ENCODE measurements around the gene IL23A.
A peak's percentile ranks its signal among the peaks of the same experiment; 100 is the strongest.
"Not testable (repeated sequence)": the region's sequence is repeated elsewhere in the genome, so short reads cannot be mapped to it uniquely, and the experiment has no call there.

IL23A gene

GRCh38 chr12:56330936-56331490 is 7.7 kb upstream of the IL23A start:
- DNase-seq (ENCODE audit: insufficient read length) (no peak), FAIRE-seq (no peak)
- TF ChIP-seq TAF1 (IDR thresholded peaks at IDR 0.05; ENCODE audit: borderline replicate concordance, low read depth, low read length) = no peak
- TF ChIP-seq POLR2A (IDR thresholded peaks at IDR 0.05; ENCODE audit: low read depth, low read length) = no peak
- no peak for TF ChIP-seq POLR2AphosphoS5 (IDR thresholded peaks at IDR 0.05; ENCODE audit: low read depth, low read length)

- no peak for FAIRE-seq
- DNase-seq (ENCODE audit: insufficient read length) = no peak
- no peak; the same call in 1 of the 2 replicates for TF ChIP-seq POLR2A (IDR thresholded peaks at IDR 0.05; ENCODE audit: low read depth, low read length)
- TF ChIP-seq TAF1 (IDR thresholded peaks at IDR 0.05; ENCODE audit: borderline replicate concordance, low read depth, low read length) = no peak
- TF ChIP-seq POLR2AphosphoS5 (IDR thresholded peaks at IDR 0.05; ENCODE audit: low read depth, low read length) = no peak
Observed at GRCh38 chr12:56332512-56333196, 6.0 kb upstream of the IL23A start.

- no peak for TF ChIP-seq TAF1 (IDR thresholded peaks at IDR 0.05; ENCODE audit: borderline replicate concordance, low read depth, low read length)
- TF ChIP-seq POLR2AphosphoS5 (IDR thresholded peaks at IDR 0.05; ENCODE audit: low read depth, low read length) = no peak
- no peak for TF ChIP-seq POLR2A (IDR thresholded peaks at IDR 0.05; ENCODE audit: low read depth, low read length)
- DNase-seq (ENCODE audit: insufficient read length) = no peak
- FAIRE-seq = no peak
Observed at GRCh38 chr12:56333197-56333678, 5.4 kb upstream of the IL23A start.

GRCh38 chr12:56333679-56334489 is 4.8 kb upstream of the IL23A start, which contains the start of gene PAN2:
Gene PAN2, minus strand, starts transcription at chr12:56334000. Its CDS starts 906 bp downstream, at chr12:56333094.
- DNase-seq (ENCODE audit: insufficient read length) (peak; percentile 97), FAIRE-seq (peak; percentile 91)
- TF ChIP-seq POLR2AphosphoS5 (IDR thresholded peaks at IDR 0.05; ENCODE audit: low read depth, low read length) = peak; percentile 75
- peak; percentile 86 for TF ChIP-seq POLR2A (IDR thresholded peaks at IDR 0.05; ENCODE audit: low read depth, low read length)
- peak; percentile 43; the same call in 1 of the 2 replicates for TF ChIP-seq TAF1 (IDR thresholded peaks at IDR 0.05; ENCODE audit: borderline replicate concordance, low read depth, low read length)

GRCh38 chr12:56334490-56334793 is 4.2 kb upstream of the IL23A start:
- TF ChIP-seq POLR2A (IDR thresholded peaks at IDR 0.05; ENCODE audit: low read depth, low read length) (0 out of 2 replicates have a peak, but pooled peaks have one; percentile 1), TAF1 (IDR thresholded peaks at IDR 0.05; ENCODE audit: borderline replicate concordance, low read depth, low read length) (no peak)
- no peak for FAIRE-seq
- DNase-seq (ENCODE audit: insufficient read length) = no peak

- not testable (repeated sequence) for DNase-seq (ENCODE audit: insufficient read length); FAIRE-seq
Observed at GRCh38 chr12:56335527-56335926, 3.2 kb upstream of the IL23A start.

GRCh38 chr12:56336361-56337167 is 2.1 kb upstream of the IL23A start:
- 0 out of 2 replicates have a peak, but pooled peaks have one; percentile 40 for TF ChIP-seq POLR2AphosphoS5 (IDR thresholded peaks at IDR 0.05; ENCODE audit: low read depth, low read length)
- TF ChIP-seq POLR2A (IDR thresholded peaks at IDR 0.05; ENCODE audit: low read depth, low read length) = no peak; the same call in 1 of the 2 replicates
- TF ChIP-seq TAF1 (IDR thresholded peaks at IDR 0.05; ENCODE audit: borderline replicate concordance, low read depth, low read length) = no peak
- FAIRE-seq = peak; percentile 82
- DNase-seq (ENCODE audit: insufficient read length) = no peak

GRCh38 chr12:56337753-56338251 is 882 bp upstream of the IL23A start:
- DNase-seq (ENCODE audit: insufficient read length) (no peak), FAIRE-seq (no peak)
- no peak for TF ChIP-seq POLR2AphosphoS5 (IDR thresholded peaks at IDR 0.05; ENCODE audit: low read depth, low read length)
- no peak for TF ChIP-seq TAF1 (IDR thresholded peaks at IDR 0.05; ENCODE audit: borderline replicate concordance, low read depth, low read length)
- TF ChIP-seq POLR2A (IDR thresholded peaks at IDR 0.05; ENCODE audit: low read depth, low read length) = no peak

GRCh38 chr12:56339158-56339422 is 406 bp downstream of the IL23A start:
- DNase-seq (ENCODE audit: insufficient read length) = no peak
- TF ChIP-seq TAF1 (IDR thresholded peaks at IDR 0.05; ENCODE audit: borderline replicate concordance, low read depth, low read length) = no peak
- no peak; the same call in 1 of the 2 replicates for TF ChIP-seq POLR2AphosphoS5 (IDR thresholded peaks at IDR 0.05; ENCODE audit: low read depth, low read length)
- no peak; the same call in 1 of the 2 replicates for TF ChIP-seq POLR2A (IDR thresholded peaks at IDR 0.05; ENCODE audit: low read depth, low read length)
- no peak for FAIRE-seq

GRCh38 chr12:56341616-56342015 is 2.9 kb downstream of the IL23A start:
- no peak for FAIRE-seq
- DNase-seq (ENCODE audit: insufficient read length) = no peak
- TF ChIP-seq POLR2AphosphoS5 (IDR thresholded peaks at IDR 0.05; ENCODE audit: low read depth, low read length) (no peak), POLR2A (IDR thresholded peaks at IDR 0.05; ENCODE audit: low read depth, low read length) (no peak), TAF1 (IDR thresholded peaks at IDR 0.05; ENCODE audit: borderline replicate concordance, low read depth, low read length) (no peak)

- not testable (repeated sequence) for FAIRE-seq; DNase-seq (ENCODE audit: insufficient read length)
Observed at GRCh38 chr12:56342290-56342689, 3.6 kb downstream of the IL23A start.
